ENCODE data around the gene CCDC3.
"Not testable (repeated sequence)": the region's sequence is repeated elsewhere in the genome, so short reads cannot be mapped to it uniquely, and the experiment has no call there.

The CCDC3 gene

DNA sequence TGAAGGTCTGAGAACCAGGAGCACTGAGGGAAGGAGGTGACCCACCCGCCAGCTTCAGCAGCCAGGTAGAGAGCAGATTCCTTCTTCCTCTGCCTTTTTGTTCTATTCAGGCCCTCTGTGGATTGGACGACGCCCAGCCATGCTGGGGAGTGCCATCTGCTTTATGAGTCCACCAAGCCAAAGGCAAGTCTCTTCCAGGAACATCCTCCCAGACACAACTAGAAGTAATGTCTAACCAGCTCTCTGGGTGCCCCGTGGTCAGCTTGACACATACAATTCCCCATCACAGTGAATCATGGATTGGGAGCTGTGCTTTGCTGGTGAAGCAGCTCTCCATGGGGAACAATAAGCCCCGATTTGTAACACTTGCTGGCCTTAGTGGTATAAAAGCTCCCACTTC, 125.2 kb downstream of the CCDC3 start:
- DNase-seq = no peak

- no peak for DNase-seq
Observed at GRCh38 chr10:12875100-12875499, 126.4 kb downstream of the CCDC3 start.

DNA sequence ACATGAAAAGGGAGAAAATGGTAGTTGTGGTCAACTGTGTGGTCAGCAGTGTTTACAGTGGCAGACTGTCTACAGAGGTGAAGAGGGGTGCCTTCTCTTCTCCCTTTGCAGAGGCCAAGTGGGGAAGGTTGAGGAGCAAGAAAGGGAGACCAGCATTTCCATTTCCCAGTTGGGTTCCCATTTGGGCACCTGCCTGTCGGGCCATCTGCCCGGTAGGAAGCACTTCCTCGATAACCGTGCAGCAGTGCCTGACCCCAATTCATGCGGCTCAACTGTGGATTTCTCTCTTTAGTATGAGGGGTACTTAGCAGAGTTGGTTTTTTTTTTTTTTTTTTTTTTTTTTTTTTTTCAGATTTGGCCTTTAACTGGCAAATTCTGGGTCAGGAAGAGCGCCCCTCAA, 127.0 kb downstream of the CCDC3 start:
- DNase-seq = no peak

DNA sequence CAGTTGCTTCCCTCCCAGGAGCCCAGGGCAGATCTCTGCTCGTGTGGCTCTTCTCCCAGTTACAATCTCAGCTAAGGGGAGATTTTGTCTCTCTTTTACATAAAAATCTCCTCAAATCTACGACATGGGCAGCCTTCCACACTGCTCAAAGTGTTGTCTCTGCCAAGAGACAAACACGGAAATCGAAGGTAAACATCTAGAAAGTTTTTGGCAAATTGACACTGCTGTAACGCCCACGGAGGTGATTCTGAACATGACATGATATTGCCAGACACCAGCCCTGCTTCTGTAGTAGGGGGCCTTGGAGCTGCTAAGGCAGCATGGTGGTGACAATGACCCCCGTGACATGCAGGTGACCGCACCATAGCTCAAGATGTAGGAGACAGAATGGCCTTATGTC, 128.3 kb downstream of the CCDC3 start:
- no peak for DNase-seq

- DNase-seq = no peak
Observed at GRCh38 chr10:12872577-12872976, 128.9 kb downstream of the CCDC3 start.

DNA sequence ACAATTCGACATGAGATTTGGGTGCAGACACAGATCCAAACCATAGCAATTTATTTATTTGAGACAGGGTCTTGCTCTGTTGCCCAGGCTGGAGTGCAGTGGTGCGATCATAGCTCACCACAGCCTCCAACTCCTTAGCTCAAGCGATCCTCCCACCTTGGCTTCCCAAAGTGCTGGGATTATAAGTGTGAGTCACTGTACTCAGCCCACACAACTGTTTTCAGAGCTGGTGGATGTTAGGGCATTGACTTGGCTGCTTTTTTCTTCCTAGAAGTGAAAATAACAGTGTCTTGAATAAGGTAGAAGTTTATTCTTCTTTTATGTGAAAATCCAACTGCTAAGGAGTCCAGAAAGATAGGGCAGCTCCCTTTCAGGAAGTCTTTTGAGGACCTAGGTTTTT, 132.1 kb downstream of the CCDC3 start:
- DNase-seq = no peak

DNA sequence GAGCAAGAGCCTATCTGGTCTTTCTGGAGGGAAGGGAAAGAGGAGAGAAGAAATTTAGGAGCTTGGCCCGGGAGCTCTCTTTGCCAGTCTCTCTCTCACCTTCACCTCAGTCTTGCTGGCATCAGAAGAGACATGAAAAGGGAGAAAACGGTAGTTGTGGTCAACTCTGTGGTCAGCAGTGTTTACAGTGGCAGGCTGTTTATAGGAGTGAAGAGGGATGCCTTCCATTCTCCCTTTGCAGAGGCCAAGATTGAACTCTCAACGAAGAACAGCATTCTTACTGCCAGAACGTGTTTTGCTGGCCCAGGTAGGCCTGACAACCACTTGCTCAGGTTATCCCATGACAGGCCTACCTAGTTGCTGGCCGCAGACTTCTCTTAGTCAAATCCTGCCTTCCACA, 133.3 kb downstream of the CCDC3 start:
- DNase-seq = no peak

- DNase-seq = not testable (repeated sequence)
Observed at GRCh38 chr10:12865515-12865914, 136.0 kb downstream of the CCDC3 start.

DNA sequence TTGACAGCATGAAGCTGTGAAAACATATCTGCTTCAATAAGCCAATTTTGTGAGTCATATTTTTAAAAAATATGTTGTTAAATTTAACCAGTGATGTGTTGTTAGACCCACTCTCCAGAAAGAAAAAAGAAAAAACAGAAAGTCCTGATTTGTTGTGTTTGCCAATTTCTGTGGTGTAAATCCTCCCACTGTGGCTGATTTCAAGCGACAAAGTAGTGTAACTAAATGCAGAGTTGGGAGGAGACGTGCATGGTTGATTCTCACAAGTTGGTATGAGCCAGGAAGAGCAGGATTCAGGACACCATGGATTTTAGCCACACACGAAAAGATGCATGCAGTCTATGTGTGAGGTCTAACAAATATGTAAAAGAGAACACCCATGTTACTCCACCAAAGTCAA, 139.1 kb downstream of the CCDC3 start:
- no peak for DNase-seq

DNA sequence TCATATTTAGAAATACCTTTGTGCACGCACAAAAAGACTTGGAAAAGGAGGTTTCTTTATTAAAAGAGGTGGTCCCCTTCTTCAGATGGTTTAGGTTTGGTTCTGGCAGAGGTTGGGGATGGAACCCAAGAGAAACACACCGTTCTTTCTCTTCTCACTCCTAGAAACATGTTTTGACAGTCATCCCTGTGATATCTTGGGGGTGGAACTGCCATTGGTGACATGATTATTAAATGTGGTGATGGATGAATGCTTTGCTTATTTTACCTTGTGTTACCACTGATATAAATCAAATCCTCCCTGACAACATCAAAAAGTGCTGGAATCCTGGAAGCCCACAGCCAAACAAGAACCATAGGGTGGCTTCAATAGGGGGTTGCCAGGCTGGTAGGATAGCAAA, 146.5 kb downstream of the CCDC3 start:
- DNase-seq = no peak

- DNase-seq = no peak
Observed at GRCh38 chr10:12852687-12853086, 148.8 kb downstream of the CCDC3 start.

- DNase-seq = no peak
Observed at GRCh38 chr10:12849319-12850181, 152.0 kb downstream of the CCDC3 start.

- no peak for DNase-seq
Observed at GRCh38 chr10:12848439-12849173, 152.9 kb downstream of the CCDC3 start.

- DNase-seq = no peak
Observed at GRCh38 chr10:12847361-12847975, 154.0 kb downstream of the CCDC3 start.

DNA sequence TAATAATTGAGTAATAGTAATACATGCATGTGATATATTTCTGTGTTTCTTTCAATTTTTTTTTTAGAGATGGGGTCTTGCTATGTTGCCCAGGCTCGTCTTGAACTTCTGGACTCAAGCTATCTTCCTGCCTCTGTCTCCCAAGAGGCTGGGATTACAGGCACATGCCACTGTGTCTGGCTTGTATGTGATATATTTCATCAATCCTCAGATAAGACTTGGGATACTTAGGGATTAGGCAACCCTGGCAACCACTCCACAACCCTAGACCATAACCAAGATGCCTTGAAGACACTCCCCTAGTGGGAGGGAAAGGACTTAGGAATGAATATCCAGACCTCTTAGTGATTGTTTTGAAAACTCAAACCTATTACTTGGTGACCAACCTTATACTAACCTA, 154.8 kb downstream of the CCDC3 start:
- DNase-seq = no peak

Measured in activated T-cell treated with anti-CD3 and anti-CD28 coated beads for 4 hours (primary cell).